SK-N-SH (cell line): Measurements from ENCODE around the gene LTBP1. TPM values are rescaled to one million over a fixed set of nuclear protein-coding genes. Genes with fewer than 3 reads are reported as not detected.
A peak's percentile ranks its signal among the peaks of the same experiment; 100 is the strongest.

Source experiments
- CTCF ChIA-PET: fragments of 300-600, 350-600 bp; formaldehyde crosslinking; extraction: SDS; loops from one replicate; lab custom pipeline; 2021; lab: Yijun Ruan, JAX
- POLR2A ChIA-PET: fragments of 350-600 bp; sonication (Branson Sonifier 250); formaldehyde crosslinking; extraction: SDS; loops from one replicate; lab custom pipeline; 2020; ENCODE audit warnings: antibody characterized with exemption, inconsistent platforms; lab: Yijun Ruan, JAX
- DNase-seq: peaks from one replicate; pipeline ENCODE4 v3.0.0; 2012
- H2AFZ ChIP-seq: fragments of 200-600 bp; sonication (generic); 2 replicates; pipeline ENCODE4 v1.8.1; 2016; ENCODE audit warnings: antibody characterized with exemption, mild to moderate bottlenecking, low read depth
- H3F3A ChIP-seq: fragments of 200-600 bp; sonication (generic); replicated peaks from 2 replicates; pipeline ENCODE3; 2016; ENCODE audit warnings: antibody characterized with exemption, mild to moderate bottlenecking; ENCODE audit not compliant: insufficient read depth
- H3K27ac ChIP-seq, 2 experiments: fragments of 200-500 bp in 1 of 2; fragments of 200-600 bp in 1 of 2; sonication (Bioruptor generic) in 1 of 2; sonication (generic), shearing (Covaris generic) in 1 of 2; 2 replicates each; pipeline versions ENCODE4 v1.5.1 to v1.6.1; 2014 to 2016; ENCODE audit warnings: low read depth in 2 of 2, inconsistent platforms in 1 of 2, low read length in 1 of 2, mild to moderate bottlenecking in 1 of 2, mixed read lengths in 1 of 2
- H3K27me3 ChIP-seq: fragments of 200-600 bp; sonication (generic), shearing (Covaris generic); 2 replicates; pipeline ENCODE4 v1.6.1; 2016; ENCODE audit warnings: mixed run types; ENCODE audit not compliant: insufficient read depth
- H3K36me3 ChIP-seq, 2 experiments: fragments of 200-500 bp in 1 of 2; fragments of 200-600 bp in 1 of 2; sonication (Bioruptor generic) in 1 of 2; sonication (generic) in 1 of 2; replicated peaks in 1 of 2; 2 replicates each; pipeline versions ENCODE3 to v1.5.1; 2014 to 2016; ENCODE audit warnings: low read length in 1 of 2, mild to moderate bottlenecking in 1 of 2; ENCODE audit not compliant: insufficient read depth in 2 of 2, control insufficient read depth in 1 of 2
- H3K4me1 ChIP-seq, 2 experiments: fragments of 200-500 bp in 1 of 2; fragments of 200-600 bp in 1 of 2; sonication (Bioruptor generic) in 1 of 2; sonication (generic), shearing (Covaris generic) in 1 of 2; 2 replicates each; pipeline versions ENCODE4 v1.5.1 to v1.6.1; 2014 to 2016; ENCODE audit warnings: low read depth in 1 of 2, low read length in 1 of 2, mixed run types in 1 of 2; ENCODE audit not compliant: insufficient read depth in 2 of 2, control insufficient read depth in 1 of 2
- H3K4me2 ChIP-seq: fragments of 200-600 bp; sonication (generic), shearing (Covaris generic); 2 replicates; pipeline ENCODE4 v1.6.1; 2017; ENCODE audit warnings: mixed run types
- H3K4me3 ChIP-seq, 2 experiments: fragments of 200-500 bp in 1 of 2; fragments of 200-600 bp in 1 of 2; sonication (Bioruptor generic) in 1 of 2; sonication (generic), shearing (Covaris generic) in 1 of 2; 2 replicates each; pipeline versions ENCODE4 v1.5.1 to v1.8.1; 2014 to 2016; ENCODE audit warnings: low read depth in 2 of 2, inconsistent platforms in 1 of 2, low read length in 1 of 2, mild to moderate bottlenecking in 1 of 2, mixed read lengths in 1 of 2, moderate library complexity in 1 of 2
- H3K79me2 ChIP-seq: fragments of 200-600 bp; sonication (generic); 2 replicates; pipeline ENCODE4 v1.8.1; 2017; ENCODE audit warnings: mild to moderate bottlenecking; ENCODE audit not compliant: insufficient read depth
- H3K9ac ChIP-seq: fragments of 200-600 bp; sonication (generic); 2 replicates; pipeline ENCODE4 v1.6.1; 2017; ENCODE audit warnings: mixed run types
- H3K9me2 ChIP-seq: fragments of 200-600 bp; sonication (generic); 2 replicates; pipeline ENCODE4 v1.6.1; 2017; ENCODE audit warnings: mixed run types
- H3K9me3 ChIP-seq: fragments of 200-600 bp; sonication (generic); 2 replicates; pipeline ENCODE4 v1.6.1; 2017; ENCODE audit warnings: mixed run types, mild to moderate bottlenecking, moderate library complexity
- H4K20me1 ChIP-seq: fragments of 200-600 bp; sonication (generic); 2 replicates; pipeline ENCODE4 v1.6.1; 2017; ENCODE audit warnings: mild to moderate bottlenecking, mixed run types; ENCODE audit not compliant: insufficient read depth
- ELF1 ChIP-seq: IDR thresholded peaks from 2 replicates; pipeline ENCODE4 v1.4.0; 2012
- EP300 ChIP-seq, 2 experiments: IDR thresholded peaks; 2 replicates each; pipeline versions ENCODE4 v1.4.0 to v1.6.1; 2012; ENCODE audit warnings: borderline replicate concordance in 1 of 2, low read depth in 1 of 2, low read length in 1 of 2
- FOSL2 ChIP-seq: IDR thresholded peaks from 2 replicates; pipeline ENCODE4 v1.4.0; 2012; ENCODE audit warnings: low read depth, mild to moderate bottlenecking, moderate library complexity, borderline replicate concordance
- FOXM1 ChIP-seq: IDR thresholded peaks from 2 replicates; pipeline ENCODE4 v1.4.0; 2012; ENCODE audit warnings: low read depth, mild to moderate bottlenecking
- GABPA ChIP-seq: IDR thresholded peaks from 2 replicates; pipeline ENCODE4 v1.4.0; 2012; ENCODE audit warnings: low read depth, mild to moderate bottlenecking
- GATA2 ChIP-seq: sonication (generic); formaldehyde crosslinking; IDR thresholded peaks from 2 replicates; pipeline ENCODE4 v1.5.0; 2020; ENCODE audit warnings: mild to moderate bottlenecking, missing genetic modification reagents
- IRF3 ChIP-seq: fragments of 150-350 bp; IDR thresholded peaks from 2 replicates; pipeline ENCODE4 v1.6.1; 2016; ENCODE audit warnings: mild to moderate bottlenecking, low read depth, low read length
- JUND ChIP-seq: IDR thresholded peaks from 2 replicates; pipeline ENCODE4 v1.4.0; 2012
- MAX ChIP-seq: IDR thresholded peaks from 2 replicates; pipeline ENCODE4 v1.4.0; 2012; ENCODE audit warnings: low read depth
- MXI1 ChIP-seq: IDR thresholded peaks from 2 replicates; pipeline ENCODE4 v1.6.1; 2012; ENCODE audit warnings: mild to moderate bottlenecking, low read depth, low read length, improper control_type of control experiment
- NFIC ChIP-seq: IDR thresholded peaks from 2 replicates; pipeline ENCODE4 v1.4.0; 2012; ENCODE audit warnings: borderline replicate concordance
- NRF1 ChIP-seq: IDR thresholded peaks from 2 replicates; pipeline ENCODE4 v1.6.1; 2012; ENCODE audit warnings: low read depth, mild to moderate bottlenecking, low read length
- PBX3 ChIP-seq: IDR thresholded peaks from 2 replicates; pipeline ENCODE4; 2012
- POLR2AphosphoS5 ChIP-seq: IDR thresholded peaks from 2 replicates; pipeline ENCODE4 v1.6.1; 2012; ENCODE audit warnings: low read depth, low read length
- RAD21 ChIP-seq: IDR thresholded peaks from 2 replicates; pipeline ENCODE4 v1.6.1; 2012; ENCODE audit warnings: mild to moderate bottlenecking, low read length
- RCOR1 ChIP-seq: fragments of 150-350 bp; IDR thresholded peaks from 2 replicates; pipeline ENCODE4 v1.6.1; 2017; ENCODE audit warnings: antibody characterized with exemption, low read length
- REST ChIP-seq: IDR thresholded peaks from 2 replicates; pipeline ENCODE4 v1.6.1; 2012; ENCODE audit warnings: mild to moderate bottlenecking, low read depth, low read length, moderate library complexity
- RFX5 ChIP-seq: IDR thresholded peaks from 2 replicates; pipeline ENCODE4 v1.6.1; 2012; ENCODE audit warnings: mild to moderate bottlenecking, improper control_type of control experiment, low read length
- RXRA ChIP-seq: IDR thresholded peaks from 2 replicates; pipeline ENCODE4 v1.4.0; 2012; ENCODE audit warnings: low read depth, mild to moderate bottlenecking, borderline replicate concordance
- TCF12 ChIP-seq: IDR thresholded peaks from 2 replicates; pipeline ENCODE4 v1.4.0; 2012
- USF2 ChIP-seq: fragments of 150-350 bp; IDR thresholded peaks from 2 replicates; pipeline ENCODE4 v1.6.1; 2017; ENCODE audit warnings: antibody characterized with exemption, low read length, low read depth, borderline replicate concordance
- YY1 ChIP-seq: IDR thresholded peaks from 2 replicates; pipeline ENCODE4 v1.4.0; 2012; ENCODE audit warnings: low read depth, mild to moderate bottlenecking
- WGBS: methylation state at CpG from one replicate; pipeline ENCODE4 v1.1.6; 2017; ENCODE audit warnings: low lambda C conversion rate; 5-methylcytosine and 5-hydroxymethylcytosine counted together
- polyA plus RNA-seq, 3 experiments: library from polyadenylated mRNA; depleted of rRNA; stranded (reverse); fragments of >200 nt; gene quantifications; 2 replicates each; pipeline ENCODE4 v1.2.3, GENCODE V29; 2012

Gene LTBP1
- polyA plus RNA-seq, 1 of the 3 experiments (the other 2 are of a cell fraction), result 467 TPM

GRCh38 chr2:33384599-33384961, 437.8 kb downstream of the LTBP1 start:
- H3K27me3 ChIP-seq, result no peaks in the 10 kb centered on the region
- H3K9me3 ChIP-seq, result no peaks in the 10 kb centered on the region
- CTCF ChIA-PET, result interaction anchor here (2.1 kb wide), 1 partner anchor 11 kb away, joined by 4 read pairs; no protein-coding TSS in a partner anchor
- peaks cover 9% of the 10 kb centered on the region for H3F3A ChIP-seq
- H3K9me2 ChIP-seq, result no peaks in the 10 kb centered on the region
- TF ChIP-seq USF2 (no peak), MXI1 (no peak), RCOR1 (no peak), RXRA (no peak), YY1 (no peak), TCF12 (no peak), EP300 (IDR thresholded peaks at IDR 0.05; ENCODE audit: borderline replicate concordance in 1 of 2, low read depth in 1 of 2, low read length in 1 of 2) (no peak), POLR2AphosphoS5 (no peak), FOXM1 (no peak), ELF1 (no peak), PBX3 (no peak), RFX5 (no peak), NFIC (no peak), GABPA (no peak), JUND (no peak), FOSL2 (no peak)
- no peaks in the 10 kb centered on the region for H3K79me2 ChIP-seq
- no peak for DNase-seq
- no peak overlapping the region for H3K4me2 ChIP-seq
- no peak overlapping the region for H2AFZ ChIP-seq
- POLR2A ChIA-PET, result interaction anchor here (0.5 kb wide), 1 partner anchor 369 kb away, joined by 3 read pairs; no protein-coding TSS in a partner anchor
- H3K27ac ChIP-seq, result peak overlapping the region in 1 of 2 experiments; percentile 11; a peak in 1 of 4 replicates
- 48% methylated on average over 2 of the region's 2 CpGs for WGBS
- H4K20me1 ChIP-seq, result no peaks in the 10 kb centered on the region
- no peak overlapping the region for H3K4me3 ChIP-seq
- H3K4me1 ChIP-seq, result no peaks in the 10 kb centered on the region; a peak in 2 of 4 replicates
- H3K36me3 ChIP-seq, result peaks cover 4 to 41% of the 10 kb centered on the region in 2 experiments
- H3K9ac ChIP-seq, result no peak overlapping the region

- H3K4me1 ChIP-seq, result no peaks in the 10 kb centered on the region; a peak in 1 of 4 replicates
- POLR2A ChIA-PET, result no interaction called here
- CTCF ChIA-PET, result interaction anchor here (0.5 to 1.6 kb wide), 6 partner anchors 9 to 616 kb away, joined by 3 to 6 read pairs (median 3); no protein-coding TSS in a partner anchor
- H3K79me2 ChIP-seq, result peaks cover 10% of the 10 kb centered on the region; the same call in 1 of the 2 replicates
- no peaks in the 10 kb centered on the region for H3K9me2 ChIP-seq
- H3K4me3 ChIP-seq, result no peak overlapping the region
- no peaks in the 10 kb centered on the region for H3K9me3 ChIP-seq
- no peak overlapping the region for H3K4me2 ChIP-seq
- peak overlapping the region in 1 of 2 experiments; percentile 37; a peak in 1 of 4 replicates for H3K27ac ChIP-seq
- DNase-seq, result no peak
- peaks cover 21% of the 10 kb centered on the region for H3F3A ChIP-seq
- H3K36me3 ChIP-seq, result peaks cover 0 to 27% of the 10 kb centered on the region in 2 experiments
- H2AFZ ChIP-seq, result no peak overlapping the region
- no peaks in the 10 kb centered on the region for H4K20me1 ChIP-seq
- H3K27me3 ChIP-seq, result no peaks in the 10 kb centered on the region
- H3K9ac ChIP-seq, result no peak overlapping the region
- 77% methylated on average over 14 of the region's 14 CpGs for WGBS
- TF ChIP-seq GABPA, result no peak
- no peak for TF ChIP-seq RAD21
- TF ChIP-seq REST, result no peak
- no peak for TF ChIP-seq PBX3
- no peak for TF ChIP-seq RCOR1
- TF ChIP-seq YY1, result no peak
- TF ChIP-seq GATA2 (CRISPR knock-in tag), result no peak
- TF ChIP-seq NRF1, result no peak
- TF ChIP-seq IRF3, result no peak
- no peak for TF ChIP-seq MAX
These were observed 442.2 kb downstream of the LTBP1 start for GRCh38 chr2:33388996-33389395.
